G401.6 (cell line): ENCODE measurements around the gene GPX4.

ENCODE experiments used
- FAIRE-seq: peaks from 2 replicates; lab custom pipeline; 2012; peaks lifted over from hg19 to GRCh38; lab: Jason Lieb, UNC

The GPX4 gene

DNA sequence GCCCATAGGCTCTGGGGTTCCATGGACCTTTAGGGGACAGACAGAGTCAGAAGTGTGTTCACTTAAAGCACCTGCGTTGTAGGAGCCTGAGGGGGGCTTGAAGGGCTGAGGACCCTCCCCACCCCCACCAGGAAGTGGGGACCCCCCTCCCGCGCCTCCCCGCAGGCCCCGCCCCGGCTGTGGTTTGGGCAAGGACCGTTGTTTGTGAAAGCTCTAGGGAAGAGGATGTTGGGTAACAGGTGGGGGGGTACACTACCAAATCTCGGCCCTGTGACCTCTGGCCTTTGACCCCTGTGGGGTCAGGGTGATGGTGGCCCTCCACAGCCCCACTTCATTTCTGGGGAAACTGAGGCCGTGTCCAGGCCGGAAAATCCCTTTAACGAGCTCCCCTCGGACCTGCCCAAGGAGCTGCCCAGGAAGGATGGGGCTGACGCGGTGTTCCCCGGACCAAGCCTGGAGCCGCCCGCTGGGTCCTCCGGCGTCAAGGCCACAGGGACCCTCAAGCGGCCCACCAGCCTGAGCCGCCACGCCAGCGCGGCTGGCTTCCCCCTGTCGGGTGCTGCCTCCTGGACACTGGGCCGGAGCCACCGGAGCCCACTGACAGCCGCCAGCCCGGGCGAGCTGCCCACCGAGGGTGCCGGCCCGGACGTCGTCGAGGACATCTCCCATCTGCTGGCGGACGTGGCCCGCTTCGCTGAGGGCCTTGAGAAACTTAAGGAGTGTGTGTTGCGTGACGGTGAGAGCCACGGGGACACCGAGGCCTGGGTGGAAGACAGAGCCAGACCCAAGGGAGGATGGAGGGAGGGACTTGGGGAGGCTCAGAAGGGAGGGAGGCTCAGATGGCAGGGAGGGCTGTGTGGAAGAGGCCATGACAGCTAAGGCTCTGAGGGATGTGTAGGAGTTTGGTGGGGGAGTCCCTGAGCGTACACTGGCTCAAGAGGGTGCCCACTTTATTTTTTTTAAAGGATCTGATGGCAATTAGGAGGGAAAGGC is 35.5 kb upstream of the GPX4 start:
- FAIRE-seq, result no peak

DNA sequence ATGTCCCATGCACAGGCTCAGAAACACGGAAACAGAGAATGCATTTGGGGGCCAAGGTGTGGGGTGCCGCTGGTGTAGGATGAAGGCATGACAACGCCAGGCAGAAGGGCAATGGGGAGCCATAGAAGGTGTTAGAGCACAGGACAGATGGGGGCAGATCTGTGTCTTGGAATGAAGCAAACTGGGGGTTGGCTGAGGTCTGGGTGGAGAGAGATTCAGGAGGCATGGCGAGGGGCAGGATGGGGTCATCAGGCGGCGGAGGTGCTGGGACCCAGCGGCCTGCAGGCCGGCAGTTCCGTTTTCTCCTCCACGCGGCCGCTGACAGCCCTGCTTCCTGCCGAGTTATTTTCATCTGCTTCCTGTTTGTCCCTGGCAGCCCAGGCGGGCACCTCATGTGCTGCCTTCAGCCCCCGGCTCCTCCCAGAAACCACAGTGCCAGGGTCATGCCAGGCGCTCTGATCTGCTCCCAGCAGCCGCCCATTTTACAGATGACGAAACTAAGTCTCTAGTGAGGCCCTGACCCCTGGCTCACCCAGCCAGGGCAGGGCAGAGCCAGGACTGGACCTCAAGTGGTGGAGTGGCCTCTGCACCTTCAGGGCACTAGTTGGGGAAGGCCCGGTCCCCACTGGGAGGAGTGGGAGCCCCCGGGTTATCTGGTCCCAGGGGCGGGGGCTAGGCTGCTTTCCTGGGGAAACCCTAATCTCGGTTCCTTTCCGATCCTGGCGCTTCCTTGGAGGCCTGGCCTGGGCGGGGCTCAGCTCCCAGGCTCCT is 34.6 kb upstream of the GPX4 start:
- no peak for FAIRE-seq

DNA sequence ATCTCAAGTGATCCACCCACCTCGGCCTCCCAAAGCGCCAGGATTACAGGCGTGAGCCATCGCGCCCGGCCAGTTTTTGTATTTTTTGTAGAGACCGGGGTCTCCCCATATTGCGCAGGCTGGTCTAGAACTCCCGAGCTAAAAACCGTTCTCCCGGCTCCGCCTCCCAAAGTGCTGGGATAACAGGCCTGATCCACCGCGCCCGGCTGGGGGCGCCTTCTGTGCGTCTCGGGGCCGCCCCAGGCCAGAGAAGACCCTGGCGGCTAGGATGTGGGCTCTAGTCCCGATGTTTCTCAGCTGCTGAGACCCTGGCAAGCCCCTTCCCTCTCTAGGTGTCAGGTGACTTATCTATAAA is 33.2 kb upstream of the GPX4 start:
- FAIRE-seq, result peak; percentile 69

DNA sequence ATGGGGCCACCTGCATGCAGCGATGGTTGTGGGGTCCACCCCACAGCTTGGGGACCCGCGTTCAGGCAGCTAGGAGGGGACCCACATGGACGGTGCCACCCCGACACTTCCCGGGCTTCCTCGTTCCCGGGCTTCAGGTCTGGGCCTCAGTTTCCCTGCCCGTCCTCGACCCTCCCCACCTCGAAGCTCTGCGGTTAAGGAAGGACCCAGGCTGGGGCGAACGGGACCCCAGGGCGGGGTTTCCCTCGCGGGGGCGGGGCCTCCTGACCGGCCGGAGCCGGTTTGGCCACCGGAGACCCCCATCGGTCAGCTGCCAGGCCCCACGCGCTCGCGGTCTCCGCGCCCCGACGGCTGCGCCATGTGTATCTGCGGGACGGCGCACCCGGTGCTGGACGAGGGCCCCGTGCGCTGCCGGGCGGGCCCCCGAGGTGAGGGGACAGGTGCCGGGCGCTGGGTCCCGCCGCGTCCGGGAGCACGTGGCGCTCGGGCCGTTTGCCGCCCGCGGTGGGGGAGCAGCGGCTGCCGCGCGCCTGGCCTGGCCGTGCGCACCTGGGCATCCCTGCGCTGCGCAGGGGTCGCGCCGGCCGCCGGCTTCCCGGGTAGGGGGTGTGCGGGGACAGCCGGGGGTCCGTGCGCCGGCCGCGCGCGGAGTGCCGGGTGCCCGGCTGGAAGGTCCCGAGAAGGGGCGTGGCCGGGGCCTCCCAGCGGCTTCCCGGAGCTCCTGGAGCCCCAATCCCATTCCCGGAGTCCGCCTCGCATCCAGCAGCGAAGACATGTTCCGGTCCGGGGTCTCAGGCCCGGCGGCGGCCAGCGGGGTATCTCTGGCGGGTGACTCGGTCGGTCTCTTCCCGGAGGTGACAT is 32.6 kb upstream of the GPX4 start:
- FAIRE-seq, result no peak

DNA sequence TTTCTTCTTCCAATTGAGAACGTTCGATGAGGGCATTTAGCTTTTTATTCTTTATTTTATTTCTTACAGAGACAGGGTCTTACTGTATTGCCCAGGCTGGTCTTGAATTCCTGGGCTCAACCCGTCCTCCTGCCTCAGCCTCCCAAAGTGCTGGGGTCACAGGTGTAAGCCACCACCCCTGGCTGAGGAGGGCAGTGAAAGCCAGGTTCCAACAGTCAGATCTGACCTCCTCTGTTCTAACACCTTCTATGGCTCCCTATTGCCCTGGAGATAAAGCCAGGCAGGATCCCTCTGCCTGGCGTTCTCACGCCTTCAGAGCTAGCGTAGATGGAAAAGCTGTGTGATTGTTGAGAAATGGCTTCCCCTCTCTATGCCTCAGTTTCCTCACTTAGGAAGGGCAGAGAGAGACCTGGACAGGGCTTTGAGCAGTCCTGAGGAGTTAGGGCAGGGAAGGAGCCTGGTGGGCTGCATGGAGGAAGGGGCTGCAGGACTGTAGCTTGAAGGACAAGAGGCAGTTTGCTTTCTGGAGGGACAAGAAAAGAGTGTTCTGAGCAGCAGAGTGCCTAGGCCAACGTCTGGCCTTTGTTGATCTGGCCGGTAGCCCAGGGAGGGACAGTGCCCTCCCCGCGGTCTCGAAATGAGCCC is 31.3 kb upstream of the GPX4 start:
- FAIRE-seq, result no peak

DNA sequence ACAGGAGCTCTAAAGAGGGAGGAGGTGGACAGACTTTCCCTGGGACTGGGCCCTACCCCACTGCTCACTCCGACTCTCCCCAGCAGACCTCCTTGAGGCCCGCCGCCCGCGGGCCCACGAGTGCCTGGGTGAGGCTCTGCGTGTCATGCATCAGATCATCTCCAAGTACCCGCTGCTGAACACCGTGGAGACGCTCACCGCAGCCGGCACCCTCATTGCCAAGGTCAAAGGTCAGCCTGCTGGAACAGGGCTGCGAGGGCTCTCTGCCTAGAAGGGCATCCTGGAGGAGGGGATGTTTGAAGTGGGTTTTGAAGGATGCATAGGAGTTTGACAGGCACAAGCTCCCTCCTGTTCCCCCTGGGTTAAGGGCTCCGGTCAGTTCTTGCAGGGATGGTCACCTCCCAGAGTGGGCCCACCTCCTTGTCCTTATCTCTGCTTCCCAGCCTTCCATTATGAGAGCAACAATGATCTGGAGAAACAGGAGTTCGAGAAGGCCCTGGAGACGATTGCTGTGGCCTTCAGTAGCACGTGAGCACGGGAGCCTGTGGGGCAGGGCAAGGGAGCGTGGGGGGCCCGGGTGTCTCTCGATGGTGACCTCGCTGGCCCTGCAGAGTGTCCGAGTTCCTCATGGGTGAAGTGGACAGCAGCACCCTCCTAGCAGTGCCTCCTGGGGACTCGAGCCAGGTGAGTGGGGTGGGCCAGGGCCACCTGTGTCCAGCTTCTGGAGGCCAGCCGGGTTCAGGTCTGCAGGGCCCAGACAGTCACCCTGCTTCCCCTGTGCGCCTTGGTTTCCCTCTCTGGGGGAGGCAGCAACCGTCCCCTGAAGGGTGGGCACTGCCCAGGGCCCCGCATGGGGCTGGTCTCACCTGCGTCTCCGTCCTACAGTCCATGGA is 30.5 kb upstream of the GPX4 start:
- no peak for FAIRE-seq

DNA sequence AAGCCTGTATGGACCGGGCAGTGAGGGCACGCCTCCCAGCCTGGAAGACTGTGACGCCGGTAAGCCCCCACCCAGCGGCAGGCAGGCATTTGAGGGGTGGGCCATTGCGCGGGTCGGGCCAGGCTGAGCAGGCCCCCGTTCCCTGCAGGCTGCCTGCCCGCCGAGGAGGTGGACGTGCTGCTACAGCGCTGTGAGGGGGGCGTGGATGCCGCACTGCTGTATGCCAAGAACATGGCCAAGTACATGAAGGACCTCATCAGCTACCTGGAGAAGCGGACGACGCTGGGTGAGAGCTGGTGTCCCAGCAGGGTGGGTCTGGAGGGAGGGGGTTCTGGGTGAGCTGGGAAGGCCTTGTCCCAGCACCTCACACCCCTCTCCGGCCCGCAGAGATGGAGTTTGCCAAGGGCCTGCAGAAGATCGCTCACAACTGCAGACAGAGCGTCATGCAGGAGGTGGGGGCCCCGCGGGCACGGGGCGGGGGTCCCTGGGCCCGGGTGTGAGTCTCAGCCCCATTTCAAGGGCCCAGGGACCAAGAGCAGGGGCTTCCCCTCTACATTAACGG is 29.8 kb upstream of the GPX4 start:
- no peak for FAIRE-seq

DNA sequence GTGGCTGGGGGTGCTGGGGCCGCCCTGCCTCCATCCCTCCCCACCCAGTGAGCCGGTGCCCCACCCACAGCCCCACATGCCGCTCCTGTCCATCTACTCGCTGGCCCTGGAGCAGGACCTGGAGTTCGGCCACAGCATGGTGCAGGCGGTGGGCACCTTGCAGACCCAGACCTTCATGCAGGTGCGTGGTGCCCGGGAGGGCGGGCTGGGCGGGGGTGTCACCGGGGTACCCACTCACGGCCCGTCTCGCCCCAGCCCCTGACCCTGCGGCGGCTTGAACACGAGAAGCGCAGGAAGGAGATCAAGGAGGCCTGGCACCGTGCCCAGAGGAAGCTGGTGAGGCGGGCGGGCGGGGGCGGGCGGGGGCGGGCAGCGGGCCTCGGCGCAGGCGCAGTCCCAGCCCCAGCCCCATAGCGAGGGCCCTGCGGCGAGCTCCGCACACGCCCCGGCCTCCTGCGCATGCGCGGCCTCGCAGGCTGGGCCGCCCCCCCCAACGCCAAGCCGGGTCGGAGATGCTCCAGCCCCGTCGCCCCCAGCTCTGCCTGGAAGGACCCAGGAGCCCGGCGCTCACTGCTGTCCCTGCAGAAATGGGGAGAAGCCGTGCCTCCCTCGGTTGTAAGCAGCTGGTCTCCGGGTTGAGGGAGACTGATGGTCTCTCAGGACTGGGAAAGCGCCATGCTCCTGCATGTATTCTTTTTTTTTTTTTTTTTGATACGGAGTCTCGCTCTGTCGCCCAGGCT is 29.1 kb upstream of the GPX4 start:
- FAIRE-seq, result no peak

DNA sequence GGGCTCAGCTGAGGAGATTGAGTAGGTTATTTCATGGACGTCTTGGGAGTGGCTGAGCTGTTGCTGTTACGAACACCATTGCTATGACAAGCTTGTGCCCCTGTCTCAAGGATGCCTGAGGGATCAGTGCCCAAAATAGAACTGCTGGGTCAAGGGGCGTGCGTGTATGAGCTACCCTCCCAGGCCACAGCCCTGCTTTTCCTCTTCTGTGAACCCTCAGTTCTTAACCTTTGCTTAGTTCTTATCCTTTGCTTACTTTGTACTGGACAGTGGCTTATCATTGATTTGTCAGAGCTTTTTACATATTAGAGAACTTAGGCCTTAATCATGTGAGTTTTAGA is 27.8 kb upstream of the GPX4 start:
- FAIRE-seq, result no peak

DNA sequence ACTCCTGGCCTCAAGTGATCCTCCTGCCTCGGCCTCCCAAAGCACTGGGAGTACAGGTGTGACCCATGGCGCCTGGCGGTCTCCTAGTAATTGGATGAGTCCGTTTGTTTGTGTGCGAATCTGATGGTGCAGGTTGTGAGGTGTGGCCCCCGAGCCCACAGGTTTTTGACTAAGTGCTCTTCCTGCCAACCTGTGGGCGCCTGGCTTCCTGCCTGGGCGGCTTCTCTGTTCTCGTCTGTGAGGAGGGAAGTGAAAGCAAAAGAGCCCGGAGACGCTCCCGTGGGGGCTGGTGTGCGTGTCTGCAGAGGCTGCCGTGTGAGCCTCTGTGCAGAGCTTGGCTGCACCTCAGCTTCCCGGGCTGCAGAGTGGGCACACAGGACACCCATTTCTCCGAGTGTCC is 26.8 kb upstream of the GPX4 start:
- no peak for FAIRE-seq

DNA sequence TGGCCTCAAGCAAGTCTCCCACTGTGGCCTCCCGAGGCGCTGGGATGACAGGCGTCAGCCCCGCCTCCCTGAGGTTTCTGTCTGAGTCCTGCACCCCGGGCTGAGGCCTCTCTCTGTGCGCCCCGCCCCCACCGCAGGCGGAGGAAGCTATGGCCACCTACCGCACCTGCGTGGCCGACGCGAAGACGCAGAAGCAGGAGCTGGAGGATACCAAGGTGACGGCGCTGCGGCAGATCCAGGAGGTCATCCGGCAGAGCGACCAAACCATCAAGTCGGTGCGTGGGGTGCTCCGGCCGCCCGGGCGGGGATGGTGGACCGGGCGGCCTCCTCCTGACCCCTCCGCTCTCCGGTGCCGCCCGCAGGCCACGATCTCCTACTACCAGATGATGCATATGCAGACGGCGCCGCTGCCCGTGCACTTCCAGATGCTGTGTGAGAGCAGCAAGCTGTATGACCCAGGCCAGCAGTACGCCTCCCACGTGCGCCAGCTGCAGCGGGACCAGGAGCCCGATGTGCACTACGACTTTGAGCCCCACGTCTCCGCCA is 24.2 kb upstream of the GPX4 start:
- no peak for FAIRE-seq

DNA sequence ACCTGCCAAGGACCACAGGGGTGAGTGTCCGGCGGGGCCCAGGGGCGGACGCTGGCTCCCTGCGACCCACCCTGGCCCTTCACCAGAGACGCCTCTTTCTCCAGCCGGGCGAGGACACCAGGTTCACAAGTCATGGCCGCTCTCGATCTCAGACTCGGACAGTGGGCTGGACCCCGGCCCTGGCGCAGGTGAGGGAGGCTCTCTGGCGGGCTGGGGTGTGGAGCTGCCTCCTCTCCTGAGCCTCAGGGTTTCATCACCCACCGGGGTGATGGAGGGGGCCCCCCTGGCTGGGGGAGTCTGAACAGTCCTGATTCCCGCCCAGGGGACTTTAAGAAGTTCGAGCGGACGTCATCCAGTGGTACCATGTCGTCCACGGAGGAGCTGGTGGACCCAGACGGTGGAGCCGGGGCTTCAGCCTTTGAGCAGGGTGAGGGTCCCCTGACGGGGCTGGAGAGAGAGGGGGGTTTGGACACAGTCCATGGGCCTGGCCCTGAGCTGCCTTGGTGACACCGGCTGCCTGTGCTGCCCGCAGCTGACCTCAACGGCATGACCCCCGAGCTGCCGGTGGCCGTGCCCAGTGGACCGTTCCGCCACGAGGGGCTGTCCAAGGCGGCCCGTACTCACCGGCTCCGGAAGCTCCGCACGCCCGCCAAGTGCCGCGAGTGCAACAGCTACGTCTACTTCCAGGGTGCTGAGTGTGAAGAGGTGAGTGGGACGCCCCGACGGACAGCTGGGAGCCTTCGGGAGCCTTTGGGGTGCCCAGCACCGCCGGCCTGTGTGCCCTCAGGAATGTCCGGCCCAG is 23.2 kb upstream of the GPX4 start:
- no peak for FAIRE-seq

DNA sequence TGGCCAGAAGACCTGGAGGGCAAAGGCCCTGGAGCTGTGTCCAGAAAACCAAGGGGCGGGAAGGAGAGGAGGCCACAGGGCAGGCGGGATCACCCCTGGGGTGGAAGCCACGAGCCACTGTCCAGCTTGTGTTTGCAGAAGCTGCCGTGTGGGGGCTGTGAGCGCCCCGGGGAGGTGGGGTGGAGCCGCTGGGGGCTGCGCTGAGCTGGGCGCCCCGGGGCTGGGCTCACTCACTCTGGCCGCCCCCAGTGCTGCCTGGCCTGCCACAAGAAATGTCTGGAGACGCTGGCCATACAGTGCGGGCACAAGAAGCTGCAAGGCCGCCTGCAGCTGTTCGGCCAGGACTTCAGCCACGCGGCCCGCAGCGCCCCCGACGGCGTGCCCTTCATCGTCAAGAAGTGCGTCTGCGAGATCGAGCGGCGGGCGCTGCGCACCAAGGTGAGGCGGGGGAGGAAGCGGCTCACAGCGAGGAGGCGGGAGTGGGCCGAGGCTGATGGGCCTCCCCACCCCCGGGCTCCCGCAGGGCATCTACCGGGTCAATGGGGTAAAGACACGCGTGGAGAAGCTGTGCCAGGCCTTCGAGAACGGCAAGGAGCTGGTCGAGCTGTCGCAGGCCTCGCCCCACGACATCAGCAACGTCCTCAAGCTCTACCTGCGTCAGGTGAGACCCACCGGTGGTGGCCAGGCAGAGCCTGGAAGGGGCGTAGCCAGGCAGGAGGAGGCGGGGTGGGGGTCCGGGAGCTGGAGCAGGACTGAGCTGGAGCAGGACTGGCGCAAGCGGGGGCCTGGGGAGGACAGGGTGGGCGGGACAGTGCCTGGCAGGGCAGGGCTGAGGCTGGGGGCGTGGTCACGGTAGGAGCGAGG is 22.3 kb upstream of the GPX4 start:
- no peak for FAIRE-seq

DNA sequence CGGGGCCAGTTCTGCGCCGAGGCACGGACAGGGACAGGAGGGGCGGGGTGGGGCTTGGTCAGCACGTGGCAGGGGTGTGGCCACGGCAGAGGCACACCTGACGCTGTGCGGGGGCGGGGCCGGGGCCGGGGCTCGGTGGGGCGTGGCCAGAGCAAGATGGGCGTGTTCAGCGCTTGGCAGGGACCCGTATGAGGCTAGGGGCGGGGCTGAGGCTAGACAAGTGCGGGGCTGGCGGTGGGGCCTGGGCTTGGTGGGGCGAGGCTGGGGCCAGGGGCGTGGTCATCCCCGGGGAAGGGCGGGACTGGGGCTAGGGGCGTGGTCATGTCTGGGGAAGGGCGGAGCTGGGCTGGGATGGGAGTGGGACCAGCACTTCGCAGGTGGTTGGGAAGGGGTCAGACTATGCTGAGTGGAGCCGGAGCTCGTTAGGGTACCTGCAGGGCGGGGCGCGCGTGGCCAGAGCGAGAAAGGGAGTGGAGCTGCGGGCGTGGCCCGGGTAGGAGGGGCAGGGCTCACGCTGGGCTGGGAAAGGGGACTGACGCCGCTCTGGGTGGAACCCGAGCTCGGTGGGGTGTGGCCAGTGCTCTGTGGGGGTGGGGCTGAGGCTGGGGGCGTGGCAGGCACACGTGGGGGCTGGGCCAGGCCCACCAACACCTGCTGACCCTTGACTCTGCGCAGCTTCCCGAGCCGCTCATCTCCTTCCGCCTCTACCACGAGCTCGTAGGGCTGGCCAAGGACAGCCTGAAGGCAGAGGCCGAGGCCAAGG is 21.4 kb upstream of the GPX4 start:
- FAIRE-seq, result no peak

DNA sequence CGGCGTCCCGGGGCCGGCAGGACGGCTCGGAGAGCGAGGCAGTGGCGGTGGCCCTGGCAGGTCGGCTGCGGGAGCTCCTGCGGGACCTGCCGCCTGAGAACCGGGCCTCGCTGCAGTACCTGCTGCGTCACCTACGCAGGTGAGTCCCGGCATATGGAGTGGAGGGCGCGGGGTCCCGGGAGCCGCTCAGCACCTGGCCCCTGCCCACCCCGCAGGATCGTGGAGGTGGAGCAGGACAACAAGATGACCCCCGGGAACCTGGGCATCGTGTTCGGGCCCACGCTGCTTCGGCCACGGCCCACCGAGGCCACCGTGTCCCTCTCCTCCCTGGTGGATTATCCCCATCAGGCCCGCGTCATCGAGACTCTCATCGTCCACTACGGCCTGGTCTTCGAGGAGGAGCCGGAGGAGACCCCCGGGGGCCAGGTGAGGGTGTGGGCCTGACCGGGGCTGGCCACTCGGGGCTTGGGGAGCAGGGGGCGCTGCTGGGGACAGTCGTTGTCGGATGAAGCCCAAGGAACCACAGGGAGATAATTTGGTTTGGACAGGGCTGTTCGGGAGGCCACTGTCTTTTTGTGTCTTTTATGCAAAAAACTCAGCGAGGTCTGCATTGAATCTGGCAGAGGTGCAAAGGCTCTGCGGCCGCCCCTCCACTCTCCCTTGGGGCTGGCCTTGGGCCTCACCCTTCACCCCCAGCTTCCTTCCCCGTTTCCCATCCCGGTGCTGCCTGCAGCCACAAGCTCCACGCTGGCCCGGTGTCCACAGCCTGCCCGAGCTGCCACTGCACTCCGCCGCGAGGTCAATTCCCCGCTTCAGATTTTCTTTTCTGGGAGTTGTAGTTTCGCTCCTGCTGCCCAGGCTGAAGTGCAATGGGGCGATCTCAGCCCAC is 20.6 kb upstream of the GPX4 start:
- no peak for FAIRE-seq
